Hepatocyte (in vitro differentiated cells): ENCODE measurements around the gene USH2A. TPM values are rescaled to one million over a fixed set of nuclear protein-coding genes. Genes with fewer than 3 reads are reported as not detected.
A peak's percentile ranks its signal among the peaks of the same experiment; 100 is the strongest.

Experiments used
- DNase-seq: peaks from one replicate; pipeline ENCODE4 v3.0.0-alpha.2; 2016; ENCODE audit warnings: low spot score
- H2AFZ ChIP-seq: fragments of 200-600 bp; sonication (generic); 2 replicates; pipeline ENCODE4 v1.6.0; 2016; ENCODE audit warnings: antibody characterized with exemption, mild to moderate bottlenecking
- H3K27ac ChIP-seq: fragments of 200-600 bp; sonication (generic); 2 replicates; pipeline ENCODE4 v1.5.1; 2016; ENCODE audit warnings: mild to moderate bottlenecking
- H3K27me3 ChIP-seq: fragments of 200-600 bp; sonication (generic); 2 replicates; pipeline ENCODE4 v1.6.1; 2016
- H3K36me3 ChIP-seq: fragments of 200-600 bp; sonication (generic); replicated peaks from 2 replicates; pipeline ENCODE4 v1.5.1; 2016; ENCODE audit warnings: low read depth; ENCODE audit not compliant: insufficient read depth
- H3K4me1 ChIP-seq: fragments of 200-600 bp; sonication (generic); 2 replicates; pipeline ENCODE4 v1.5.1; 2016; ENCODE audit warnings: mild to moderate bottlenecking, moderate library complexity; ENCODE audit not compliant: insufficient read depth
- H3K4me2 ChIP-seq: fragments of 200-600 bp; sonication (generic); 2 replicates; pipeline ENCODE4 v1.6.0; 2016
- H3K4me3 ChIP-seq: fragments of 200-600 bp; sonication (generic); 2 replicates; pipeline ENCODE4 v1.5.1; 2016; ENCODE audit warnings: mild to moderate bottlenecking
- H3K79me2 ChIP-seq: fragments of 200-600 bp; sonication (generic); 2 replicates; pipeline ENCODE4 v1.6.0; 2017; ENCODE audit warnings: mild to moderate bottlenecking
- H3K9me2 ChIP-seq: fragments of 200-600 bp; sonication (generic); replicated peaks from 2 replicates; pipeline ENCODE4 v1.6.0; 2017; ENCODE audit warnings: mild to moderate bottlenecking; ENCODE audit not compliant: insufficient read depth
- H3K9me3 ChIP-seq: fragments of 200-600 bp; sonication (generic); 2 replicates; pipeline ENCODE4 v1.5.1; 2016; ENCODE audit warnings: low read depth, mild to moderate bottlenecking
- H4K20me1 ChIP-seq: fragments of 200-600 bp; sonication (generic); 2 replicates; pipeline ENCODE4 v1.6.0; 2016; ENCODE audit warnings: mild to moderate bottlenecking; ENCODE audit not compliant: insufficient read depth, poor library complexity, severe bottlenecking
- CTCF ChIP-seq: fragments of 200-600 bp; sonication (generic); IDR thresholded peaks from 2 replicates; pipeline ENCODE4 v1.5.1; 2016; ENCODE audit warnings: antibody characterized with exemption, mild to moderate bottlenecking; ENCODE audit not compliant: poor library complexity
- EZH2 ChIP-seq: fragments of 200-600 bp; sonication (generic); IDR thresholded peaks from 2 replicates; pipeline ENCODE4 v1.6.1; 2016; ENCODE audit warnings: antibody characterized with exemption, mild to moderate bottlenecking, borderline replicate concordance
- EZH2phosphoT487 ChIP-seq: fragments of 200-600 bp; sonication (generic); IDR thresholded peaks from one replicate; pipeline ENCODE4 v1.6.1; 2018; ENCODE audit warnings: antibody characterized with exemption, mild to moderate bottlenecking, low read depth, moderate library complexity; ENCODE audit not compliant: unreplicated experiment, severe bottlenecking
- WGBS: methylation state at CpG from one replicate; pipeline ENCODE4 v1.1.6; 2016; ENCODE audit warnings: low lambda C conversion rate; ENCODE audit errors: missing lambda C conversion rate; 5-methylcytosine and 5-hydroxymethylcytosine counted together
- polyA plus RNA-seq: library from polyadenylated mRNA; unstranded; fragments of >200 nt; fragmentation: Nextera tagmentation; extraction: Ambion mirVana; gene quantifications from 2 replicates; pipeline ENCODE4 v1.2.1, GENCODE V29; 2016
- total RNA-seq: library from RNA; depleted of rRNA; stranded (reverse); fragments of >200 nt; gene quantifications from 2 replicates; pipeline ENCODE4 v1.2.3, GENCODE V29; 2014

Gene USH2A
- total and polyA plus RNA-seq, 2 experiments from 2014 or later = 0.07 TPM; not detected in 1

GRCh38 chr1:215710036-215710898 lies 713.0 kb downstream of the USH2A start:
- no peaks in the 10 kb centered on the region for H3K27me3 ChIP-seq
- no peak overlapping the region for H2AFZ ChIP-seq
- H3K4me2 ChIP-seq = no peak overlapping the region

GRCh38 chr1:215704089-215704860 lies 719.0 kb downstream of the USH2A start:
- Histone ChIP-seq H3K4me1 (no peaks in the 10 kb centered on the region), H2AFZ (no peak overlapping the region), H3K9me3 (no peaks in the 10 kb centered on the region), H3K36me3 (no peaks in the 10 kb centered on the region), H3K4me2 (no peak overlapping the region), H3K4me3 (no peak overlapping the region), H3K27me3 (no peaks in the 10 kb centered on the region), H3K79me2 (no peaks in the 10 kb centered on the region), H4K20me1 (no peaks in the 10 kb centered on the region), H3K27ac (no peak overlapping the region), H3K9me2 (no peaks in the 10 kb centered on the region)
- 81% methylated on average over 6 of the region's 6 CpGs for WGBS
- DNase-seq = no peak
- TF ChIP-seq EZH2phosphoT487 = no peak
- TF ChIP-seq CTCF = no peak
- no peak for TF ChIP-seq EZH2

More at GRCh38 chr1:215710036-215710898, 713.0 kb downstream of the USH2A start:
- Histone ChIP-seq H4K20me1 (no peaks in the 10 kb centered on the region), H3K79me2 (no peaks in the 10 kb centered on the region), H3K4me3 (no peak overlapping the region), H3K36me3 (no peaks in the 10 kb centered on the region), H3K9me3 (no peaks in the 10 kb centered on the region), H3K4me1 (no peaks in the 10 kb centered on the region), H3K9me2 (no peaks in the 10 kb centered on the region), H3K27ac (no peak overlapping the region)
- TF ChIP-seq EZH2 (no peak), EZH2phosphoT487 (no peak), CTCF (peak; percentile 52)
- DNase-seq = peak; percentile 76
- WGBS = 37% methylated on average over 8 of the region's 8 CpGs

GRCh38 chr1:215682232-215682631 lies 741.0 kb downstream of the USH2A start:
- Histone ChIP-seq H3K27me3 (no peaks in the 10 kb centered on the region), H4K20me1 (no peaks in the 10 kb centered on the region), H3K36me3 (no peaks in the 10 kb centered on the region), H2AFZ (no peak overlapping the region), H3K9me2 (no peaks in the 10 kb centered on the region), H3K4me3 (no peak overlapping the region), H3K4me1 (no peaks in the 10 kb centered on the region), H3K27ac (no peak overlapping the region), H3K79me2 (no peaks in the 10 kb centered on the region), H3K9me3 (no peaks in the 10 kb centered on the region), H3K4me2 (no peak overlapping the region)
- TF ChIP-seq CTCF = peak; percentile 39
- TF ChIP-seq EZH2phosphoT487 = no peak
- TF ChIP-seq EZH2 = no peak
- WGBS = 76% methylated on average over 2 of the region's 2 CpGs
- DNase-seq = no peak
